Activated T-helper 1 cell treated with anti-CD3 and anti-CD28 coated beads, Interleukin-2, amount 50 U/mL, for 16 hours (primary cell): ENCODE measurements around the gene APOBEC3H.

ENCODE experiments used
- DNase-seq, 2 donors: peaks; one replicate each; pipeline ENCODE4 v3.0.0-alpha.2; 2020; ENCODE audit warnings: low read depth in 1 of 2, low spot score in 1 of 2

The APOBEC3H gene

GRCh38 chr22:39134366-39135091, 37.5 kb downstream of the APOBEC3H start:
- DNase-seq = no peak

GRCh38 chr22:39135092-39135896, 38.2 kb downstream of the APOBEC3H start:
- DNase-seq = no peak

- DNase-seq = no peak
Measured at GRCh38 chr22:39136317-39136716, 39.3 kb downstream of the APOBEC3H start.

GRCh38 chr22:39138357-39138997, 41.4 kb downstream of the APOBEC3H start:
- DNase-seq = no peak

GRCh38 chr22:39139933-39140332, 42.9 kb downstream of the APOBEC3H start:
- no peak for DNase-seq

GRCh38 chr22:39142088-39142680, 45.1 kb downstream of the APOBEC3H start:
- DNase-seq = no peak

GRCh38 chr22:39144101-39144767, 47.2 kb downstream of the APOBEC3H start:
- DNase-seq = peak in 1 of 2 donors; percentile 38

- DNase-seq = no peak
Measured at GRCh38 chr22:39146256-39147101, 49.4 kb downstream of the APOBEC3H start.

GRCh38 chr22:39147335-39148025, 50.4 kb downstream of the APOBEC3H start:
- no peak for DNase-seq

- no peak for DNase-seq
Measured at GRCh38 chr22:39148026-39148726, 51.1 kb downstream of the APOBEC3H start.

GRCh38 chr22:39148727-39149535, 51.9 kb downstream of the APOBEC3H start:
- DNase-seq = peak in 1 of 2 donors; percentile 65

GRCh38 chr22:39149915-39150847, 53.1 kb downstream of the APOBEC3H start:
- no peak for DNase-seq

- DNase-seq = no peak
Measured at GRCh38 chr22:39150848-39151215, 53.8 kb downstream of the APOBEC3H start.

- DNase-seq = no peak
Measured at GRCh38 chr22:39151329-39151975, 54.4 kb downstream of the APOBEC3H start.

- no peak for DNase-seq
Measured at GRCh38 chr22:39152024-39152510, 55.0 kb downstream of the APOBEC3H start.

GRCh38 chr22:39152511-39153219, 55.6 kb downstream of the APOBEC3H start, which contains the start of gene CBX7:
CBX7 (minus strand) TSS chr22:39152680; CDS start chr22:39152444, 236 bp downstream.
- DNase-seq = peak; percentile 82 to 96
